ENCODE results near the gene ANKRD34A. TPM values are rescaled to one million over a fixed set of nuclear protein-coding genes. Genes with fewer than 3 reads are reported as not detected.

The ANKRD34A gene
- total and polyA plus RNA-seq, 2 of the 4 experiments (the other 2 are of a cell fraction): 0.90 to 1.9 TPM

Other genes starting within 250 kb of the ANKRD34A start
- not detected in 2 replicates for gene CD160, start 245.1 kb downstream of the ANKRD34A start, total RNA-seq (2012; rRNA removed)
- not detected in 2 replicates for gene CD160, start 245.1 kb downstream of the ANKRD34A start, polyA plus RNA-seq (2012; rRNA removed)
- gene RNF115, start 140.5 kb downstream of the ANKRD34A start, total RNA-seq (2012; rRNA removed): 22.5 and 22.9 TPM in 2 replicates
- 11.5 and 13.5 TPM in 2 replicates for gene RNF115, start 140.5 kb downstream of the ANKRD34A start, polyA plus RNA-seq (2012; rRNA removed)
- gene POLR3C, start 140.4 kb downstream of the ANKRD34A start, total RNA-seq (2012; rRNA removed): 69.4 and 94.1 TPM in 2 replicates
- 47.0 and 49.4 TPM in 2 replicates for gene POLR3C, start 140.4 kb downstream of the ANKRD34A start, polyA plus RNA-seq (2012; rRNA removed)
- gene NUDT17, start 118.9 kb downstream of the ANKRD34A start, total RNA-seq (2012; rRNA removed): 2.3 and 2.8 TPM in 2 replicates
- 1.6 and 2.8 TPM in 2 replicates for gene NUDT17, start 118.9 kb downstream of the ANKRD34A start, polyA plus RNA-seq (2012; rRNA removed)
- 10.8 and 11.1 TPM in 2 replicates for gene PIAS3, start 105.5 kb downstream of the ANKRD34A start, total RNA-seq (2012; rRNA removed)
- 52.9 and 53.7 TPM in 2 replicates for gene PIAS3, start 105.5 kb downstream of the ANKRD34A start, polyA plus RNA-seq (2012; rRNA removed)
- 0.90 and 1.1 TPM in 2 replicates for gene ANKRD35, start 78.7 kb downstream of the ANKRD34A start, total RNA-seq (2012; rRNA removed)
- 2.4 TPM in 2 replicates for gene ANKRD35, start 78.7 kb downstream of the ANKRD34A start, polyA plus RNA-seq (2012; rRNA removed)
- 0.83 and 0.90 TPM in 2 replicates for gene ITGA10, start 54.5 kb downstream of the ANKRD34A start, total RNA-seq (2012; rRNA removed)
- 1.3 TPM in 2 replicates for gene ITGA10, start 54.5 kb downstream of the ANKRD34A start, polyA plus RNA-seq (2012; rRNA removed)
- 15.4 and 19.7 TPM in 2 replicates for gene PEX11B, start 45.9 kb downstream of the ANKRD34A start, total RNA-seq (2012; rRNA removed)
- gene PEX11B, start 45.9 kb downstream of the ANKRD34A start, polyA plus RNA-seq (2012; rRNA removed): 22.5 and 24.3 TPM in 2 replicates
- 94.1 and 228 TPM in 2 replicates for gene RBM8A, start 37.1 kb downstream of the ANKRD34A start, total RNA-seq (2012; rRNA removed)
- gene RBM8A, start 37.1 kb downstream of the ANKRD34A start, polyA plus RNA-seq (2012; rRNA removed): 203 and 251 TPM in 2 replicates
- 14.7 and 18.3 TPM in 2 replicates for gene LIX1L, start 6.6 kb downstream of the ANKRD34A start, total RNA-seq (2012; rRNA removed)
- gene LIX1L, start 6.6 kb downstream of the ANKRD34A start, polyA plus RNA-seq (2012; rRNA removed): 26.9 and 28.8 TPM in 2 replicates
- 7.9 and 10.3 TPM in 2 replicates for gene POLR3GL, start 115 bp upstream of the ANKRD34A start, total RNA-seq (2012; rRNA removed)
- gene POLR3GL, start 115 bp upstream of the ANKRD34A start, polyA plus RNA-seq (2012; rRNA removed): 15.3 and 16.3 TPM in 2 replicates
- 60.0 and 77.2 TPM in 2 replicates for gene TXNIP, start 32.0 kb upstream of the ANKRD34A start, total RNA-seq (2012; rRNA removed)
- gene TXNIP, start 32.0 kb upstream of the ANKRD34A start, polyA plus RNA-seq (2012; rRNA removed): 21.8 and 36.4 TPM in 2 replicates
- gene HJV, start 57.2 kb upstream of the ANKRD34A start, total RNA-seq (2012; rRNA removed): not detected in 2 replicates
- not detected in 2 replicates for gene HJV, start 57.2 kb upstream of the ANKRD34A start, polyA plus RNA-seq (2012; rRNA removed)
- gene NBPF10, start 180.2 kb upstream of the ANKRD34A start, total RNA-seq (2012; rRNA removed): 1.1 and 1.4 TPM in 2 replicates
- 0.86 and 0.91 TPM in 2 replicates for gene NBPF10, start 180.2 kb upstream of the ANKRD34A start, polyA plus RNA-seq (2012; rRNA removed)

Measured in IMR-90 (cell line).